ENCODE data around the gene GAMT. TPM values are rescaled to one million over a fixed set of nuclear protein-coding genes. Genes with fewer than 3 reads are reported as not detected.

GAMT gene
- total and polyA plus RNA-seq, 2 experiments from 2014 or later = 21.5 to 36.9 TPM

GRCh38 chr19:1410136-1410786, 8.9 kb upstream of the GAMT start:
- H2AFZ ChIP-seq = no peak overlapping the region
- peak overlapping the region; percentile 85 for H3K27ac ChIP-seq (ENCODE audit: low read depth)
- no peaks in the 10 kb centered on the region for H3K27me3 ChIP-seq (ENCODE audit: insufficient read depth)
- Mint-ChIP-seq H3K27ac (peak overlapping the region; percentile 78), H3K27me3 (ENCODE audit: insufficient read depth, low read depth, poor library complexity) (peaks cover 26% of the 10 kb centered on the region), H3K4me1 (peaks cover 43% of the 10 kb centered on the region), H3K4me3 (peak overlapping the region; percentile 95), H3K36me3 (ENCODE audit: low read depth) (peaks cover 31% of the 10 kb centered on the region), H3K9me3 (no peaks in the 10 kb centered on the region)
- peaks cover 75% of the 10 kb centered on the region for H3K79me2 ChIP-seq (replicated peaks; ENCODE audit: insufficient read depth)
- H3K36me3 ChIP-seq (ENCODE audit: insufficient read depth) = no peaks in the 10 kb centered on the region
- H3K4me2 ChIP-seq = peak overlapping the region; percentile 96
- peaks cover 43% of the 10 kb centered on the region for H4K20me1 ChIP-seq (replicated peaks; ENCODE audit: insufficient read depth)
- TF ChIP-seq ETS1 (IDR thresholded peaks at IDR 0.05) (no peak), STAT1 (IDR thresholded peaks at IDR 0.05; ENCODE audit: unreplicated experiment) (no peak), JUNB (IDR thresholded peaks at IDR 0.05; ENCODE audit: unreplicated experiment) (no peak), ZNF462 (CRISPR knock-in tag; IDR thresholded peaks at IDR 0.05) (no peak), REST (IDR thresholded peaks at IDR 0.05; ENCODE audit: unreplicated experiment) (no peak), POLR2AphosphoS5 (IDR thresholded peaks at IDR 0.05; ENCODE audit: low read depth) (no peak), ZNF331 (CRISPR knock-in tag; IDR thresholded peaks at IDR 0.05; ENCODE audit: low read depth) (no peak), EZH2phosphoT487 (IDR thresholded peaks at IDR 0.05; ENCODE audit: unreplicated experiment) (no peak), EZH2 (IDR thresholded peaks at IDR 0.05; ENCODE audit: low read depth, unreplicated experiment) (no peak), NANOG (IDR thresholded peaks at IDR 0.05; ENCODE audit: borderline replicate concordance) (no peak), ZNF114 (CRISPR knock-in tag; IDR thresholded peaks at IDR 0.05) (no peak), CREB1 (CRISPR knock-in tag; IDR thresholded peaks at IDR 0.05; ENCODE audit: low read depth) (no peak), CTCF (conservative IDR thresholded peaks at IDR 0.05; ENCODE audit: low read depth in 2 of 2) (no peak)
- peaks cover 20% of the 10 kb centered on the region for H3K4me1 ChIP-seq (ENCODE audit: insufficient read depth)
- peaks cover 10% of the 10 kb centered on the region for H3F3A ChIP-seq (replicated peaks; ENCODE audit: low read depth)
- DNase-seq (ENCODE audit: low spot score) (no peak), ATAC-seq (no peak)
- peak overlapping the region; percentile 96; the same call in 1 of the 2 replicates for H3K4me3 ChIP-seq
- no peaks in the 10 kb centered on the region for H3K9me2 ChIP-seq (ENCODE audit: insufficient read depth)

Data from GM23338 (cell line).